Measurements from ENCODE around the gene CD53. TPM values are rescaled to one million over a fixed set of nuclear protein-coding genes. Genes with fewer than 3 reads are reported as not detected.

CD53 gene
- total and polyA plus RNA-seq, 3 donors from 2014 or later: 2.0 to 22.4 (median 9.5) TPM

DNA sequence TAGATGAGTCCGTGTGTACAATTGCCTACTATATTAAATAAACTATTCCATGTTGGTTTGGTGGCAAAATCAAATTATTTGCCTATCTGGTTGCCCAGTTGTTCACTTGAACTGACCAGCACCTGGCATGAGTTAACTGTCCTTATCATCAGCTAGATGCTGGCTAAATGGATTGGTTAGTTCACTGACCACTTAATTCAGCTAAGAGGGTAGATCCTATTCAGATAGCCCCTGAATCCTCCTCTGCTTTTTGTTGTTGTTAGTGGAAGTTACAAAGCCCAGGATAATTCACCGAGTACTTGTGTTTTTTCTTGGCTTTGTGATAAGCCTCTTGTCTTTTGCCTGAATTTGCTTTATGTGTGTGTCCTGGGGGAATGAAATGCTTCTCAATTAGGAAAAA lies 22.8 kb upstream of the CD53 start:
- intact Hi-C loops (cut with DNase I; ENCODE audit: low total_unique reads): no loop called here
- no peak overlapping the region for H3K27ac ChIP-seq
- no peaks in the 10 kb centered on the region for H3K36me3 ChIP-seq (ENCODE audit: low read depth, missing control alignments)
- WGBS, 2 donors: 64 to 65% methylated on average over 2 of the region's 2 CpGs
- no peak for DNase-seq
- H3K4me3 ChIP-seq: no peak overlapping the region
- H3K9me3 ChIP-seq: no peaks in the 10 kb centered on the region
- no peaks in the 10 kb centered on the region for H3K4me1 ChIP-seq
- no peaks in the 10 kb centered on the region for H3K27me3 ChIP-seq
- TF ChIP-seq POLR2A (IDR thresholded peaks at IDR 0.05): no peak
- TF ChIP-seq CTCF (IDR thresholded peaks at IDR 0.05): no peak

DNA sequence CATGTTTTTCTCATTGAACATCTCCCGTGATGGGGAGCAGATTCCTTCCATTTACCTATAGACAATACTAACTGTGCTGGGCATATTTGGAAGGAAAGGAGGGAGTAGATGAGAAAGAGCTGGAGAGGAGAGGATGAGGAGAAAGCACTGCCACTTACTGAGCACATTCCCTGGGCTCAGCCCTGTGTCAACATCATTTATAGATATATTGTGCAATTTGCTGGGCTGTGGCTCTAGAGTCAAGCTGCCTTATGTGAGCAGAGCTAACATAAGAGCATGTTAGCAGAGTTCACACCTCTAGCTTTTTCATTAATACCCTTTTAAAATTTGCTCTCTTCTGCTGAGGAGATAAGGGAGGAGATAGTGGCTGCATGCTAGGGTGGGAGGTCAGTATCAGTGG lies 22.3 kb upstream of the CD53 start:
- Histone ChIP-seq H3K4me1 (no peaks in the 10 kb centered on the region), H3K36me3 (ENCODE audit: low read depth, missing control alignments) (no peaks in the 10 kb centered on the region), H3K27ac (no peak overlapping the region), H3K9me3 (no peaks in the 10 kb centered on the region), H3K27me3 (no peaks in the 10 kb centered on the region), H3K4me3 (no peak overlapping the region)
- TF ChIP-seq POLR2A (IDR thresholded peaks at IDR 0.05): no peak
- TF ChIP-seq CTCF (IDR thresholded peaks at IDR 0.05): no peak
- intact Hi-C loops (cut with DNase I; ENCODE audit: low total_unique reads): no loop called here
- WGBS, 2 donors: 87 to 89% methylated on average over 1 of the region's 1 CpG
- no peak for DNase-seq

- Histone ChIP-seq H3K4me3 (no peak overlapping the region), H3K36me3 (ENCODE audit: low read depth, missing control alignments) (no peaks in the 10 kb centered on the region), H3K27me3 (no peaks in the 10 kb centered on the region), H3K4me1 (no peaks in the 10 kb centered on the region), H3K9me3 (no peaks in the 10 kb centered on the region), H3K27ac (no peak overlapping the region)
- intact Hi-C loops (cut with DNase I; ENCODE audit: low total_unique reads): no loop called here
- no peak for DNase-seq
- TF ChIP-seq POLR2A (IDR thresholded peaks at IDR 0.05): no peak
- TF ChIP-seq CTCF (IDR thresholded peaks at IDR 0.05): no peak
- 61 to 78% methylated on average over 3 of the region's 3 CpGs for WGBS, 2 donors
Observed at GRCh38 chr1:110853135-110853534, 19.8 kb upstream of the CD53 start.

DNA sequence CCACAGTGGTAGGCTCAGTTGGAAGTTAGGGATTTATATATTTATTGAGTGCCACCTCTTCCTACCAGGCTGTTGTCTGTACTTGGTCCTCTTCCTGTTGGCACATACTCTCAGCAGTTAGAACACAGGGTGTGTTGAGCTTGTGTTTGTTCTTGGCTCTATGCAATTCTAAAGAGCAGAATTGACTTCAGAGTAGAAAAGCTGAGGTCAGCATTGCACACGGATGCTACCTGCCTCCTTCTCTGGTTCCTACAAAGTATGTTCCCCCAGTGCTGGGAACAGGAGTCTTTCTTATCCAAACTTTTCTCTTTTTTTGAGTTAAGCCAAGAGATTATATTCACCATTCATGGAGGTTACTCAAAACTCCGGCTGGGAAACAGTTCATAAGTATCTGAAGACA lies 16.5 kb upstream of the CD53 start:
- no peaks in the 10 kb centered on the region for H3K4me1 ChIP-seq
- DNase-seq: no peak
- H3K27me3 ChIP-seq: no peaks in the 10 kb centered on the region
- no peak overlapping the region for H3K4me3 ChIP-seq
- 83 to 91% methylated on average over 2 of the region's 2 CpGs for WGBS, 2 donors
- H3K36me3 ChIP-seq (ENCODE audit: low read depth, missing control alignments): no peaks in the 10 kb centered on the region
- H3K27ac ChIP-seq: no peak overlapping the region
- TF ChIP-seq CTCF (IDR thresholded peaks at IDR 0.05) (no peak), POLR2A (IDR thresholded peaks at IDR 0.05) (no peak)
- H3K9me3 ChIP-seq: no peaks in the 10 kb centered on the region
- intact Hi-C loops (cut with DNase I; ENCODE audit: low total_unique reads): no loop called here

All from testis (tissue), 3 donors.